H1 (cell line): ENCODE measurements around the gene WSCD2. TPM values are rescaled to one million over a fixed set of nuclear protein-coding genes. Genes with fewer than 3 reads are reported as not detected.
A peak's percentile ranks its signal among the peaks of the same experiment; 100 is the strongest.

ENCODE experiments used
- CTCF ChIA-PET: fragments of 300-600 bp; sonication (Branson Sonifier 250); formaldehyde crosslinking; loops from one replicate; lab custom pipeline; 2021; ENCODE audit not compliant: partially characterized antibody; lab: Charles Lee
- POLR2A ChIA-PET: fragments of 300-600 bp; sonication (Branson Sonifier 250); formaldehyde crosslinking; loops from one replicate; lab custom pipeline; 2021; ENCODE audit warnings: inconsistent platforms; ENCODE audit not compliant: partially characterized antibody; lab: Charles Lee
- DNase-seq, 2 experiments: peaks; one replicate each; pipeline versions ENCODE4 v3.0.0 to v3.0.0-alpha.2; 2010 to 2022; ENCODE audit warnings: low spot score in 2 of 2, low read depth in 1 of 2, mixed read lengths in 1 of 2
- FAIRE-seq: peaks from 2 replicates; lab custom pipeline; 2011; peaks lifted over from hg19 to GRCh38; lab: Jason Lieb, UNC
- H2AFZ ChIP-seq: 2 replicates; pipeline ENCODE4 v1.8.1; 2012; ENCODE audit warnings: low read length, inconsistent platforms
- H2AK5ac ChIP-seq: 2 replicates; pipeline ENCODE4 v1.6.1; 2013; ENCODE audit warnings: low read depth, low read length
- H2BK120ac ChIP-seq: replicated peaks from 2 replicates; pipeline ENCODE3; 2013; ENCODE audit warnings: low read depth, low read length, inconsistent platforms
- H2BK12ac ChIP-seq: 2 replicates; pipeline ENCODE4 v1.6.1; 2013; ENCODE audit warnings: low read depth, low read length
- H2BK15ac ChIP-seq: 2 replicates; pipeline ENCODE4 v1.6.1; 2013; ENCODE audit warnings: low read length
- H2BK20ac ChIP-seq: 2 replicates; pipeline ENCODE4 v1.6.1; 2013; ENCODE audit warnings: low read length
- H2BK5ac ChIP-seq: 2 replicates; pipeline ENCODE4 v1.6.1; 2013; ENCODE audit warnings: low read depth, low read length
- H3K14ac ChIP-seq: 2 replicates; pipeline ENCODE4 v1.6.1; 2013; ENCODE audit warnings: inconsistent platforms; ENCODE audit not compliant: insufficient read length
- H3K18ac ChIP-seq: 2 replicates; pipeline ENCODE4 v1.6.1; 2013; ENCODE audit warnings: low read length; ENCODE audit errors: extremely low read depth
- H3K23ac ChIP-seq: 2 replicates; pipeline ENCODE4 v1.6.1; 2013; ENCODE audit warnings: inconsistent platforms; ENCODE audit not compliant: insufficient read length
- H3K23me2 ChIP-seq: 2 replicates; pipeline ENCODE4 v1.6.1; 2013; ENCODE audit warnings: low read depth, low read length
- H3K27ac ChIP-seq: 2 replicates; pipeline ENCODE4 v1.6.1; 2011; ENCODE audit warnings: low read depth, low read length, inconsistent platforms
- H3K27me3 ChIP-seq, 4 experiments: replicated peaks in 1 of 4; 1 replicate in 1 of 4; 2 replicates in 3 of 4; pipeline versions ENCODE4 v1.6.1 to v1.8.1; 2011 to 2013; ENCODE audit warnings: low read length in 3 of 4, mild to moderate bottlenecking in 3 of 4, inconsistent platforms in 2 of 4, mixed read lengths in 2 of 4, moderate library complexity in 1 of 4; ENCODE audit not compliant: control insufficient read depth in 3 of 4, insufficient read depth in 3 of 4; ENCODE audit errors: extremely low read depth in 1 of 4
- H3K36me3 ChIP-seq, 4 experiments: 2 replicates each; pipeline versions ENCODE4 v1.6.1 to v1.8.1; 2011 to 2013; ENCODE audit warnings: mild to moderate bottlenecking in 4 of 4, low read length in 3 of 4, moderate library complexity in 2 of 4, control low read depth in 1 of 4, inconsistent platforms in 1 of 4; ENCODE audit not compliant: insufficient read depth in 4 of 4, control insufficient read depth in 2 of 4
- H3K4ac ChIP-seq: replicated peaks from 2 replicates; pipeline ENCODE3; 2013; ENCODE audit warnings: low read length, low read depth, mixed read lengths, inconsistent platforms; ENCODE audit not compliant: insufficient read length
- H3K4me1 ChIP-seq, 4 experiments: replicated peaks in 1 of 4; 1 replicate in 1 of 4; 2 replicates in 3 of 4; pipeline versions ENCODE4 v1.6.1 to v1.8.1; 2011 to 2013; ENCODE audit warnings: low read length in 3 of 4, inconsistent platforms in 2 of 4, mixed read lengths in 1 of 4; ENCODE audit not compliant: insufficient read depth in 4 of 4, control insufficient read depth in 3 of 4
- H3K4me2 ChIP-seq, 2 experiments: 2 replicates each; pipeline versions ENCODE4 v1.6.1 to v1.8.1; 2011 to 2013; ENCODE audit warnings: low read depth in 2 of 2, low read length in 2 of 2, control low read depth in 1 of 2, inconsistent platforms in 1 of 2, mild to moderate bottlenecking in 1 of 2; ENCODE audit not compliant: insufficient read depth in 1 of 2
- H3K4me3 ChIP-seq, 4 experiments: fragments of 200-600, 300-600 bp in 1 of 4; sonication (generic), shearing (Covaris generic), sonication (Bioruptor Twin) in 1 of 4; 2 replicates each; pipeline versions ENCODE4 v1.5.1 to v1.8.1; 2011 to 2016; ENCODE audit warnings: low read length in 4 of 4, low read depth in 3 of 4, control low read depth in 2 of 4, inconsistent platforms in 2 of 4, mild to moderate bottlenecking in 2 of 4, mixed read lengths in 1 of 4, moderate library complexity in 1 of 4; ENCODE audit not compliant: insufficient read depth in 2 of 4; ENCODE audit errors: extremely low read depth in 1 of 4
- H3K56ac ChIP-seq: replicated peaks from 2 replicates; pipeline ENCODE3; 2013; ENCODE audit warnings: low read depth, mild to moderate bottlenecking, mixed read lengths, low read length, inconsistent platforms; ENCODE audit not compliant: insufficient read length
- H3K79me1 ChIP-seq: 2 replicates; pipeline ENCODE4 v1.6.1; 2013; ENCODE audit warnings: low read depth, low read length, control low read depth
- H3K79me2 ChIP-seq, 2 experiments: 2 replicates each; pipeline versions ENCODE4 v1.6.1 to v1.8.1; 2012 to 2013; ENCODE audit warnings: low read length in 2 of 2, mild to moderate bottlenecking in 2 of 2, inconsistent platforms in 1 of 2; ENCODE audit not compliant: insufficient read depth in 2 of 2, control insufficient read depth in 1 of 2
- H3K9ac ChIP-seq, 4 experiments: replicated peaks in 1 of 4; 1 replicate in 1 of 4; 2 replicates in 3 of 4; pipeline versions ENCODE4 v1.6.1 to v1.8.1; 2011 to 2013; ENCODE audit warnings: low read depth in 3 of 4, low read length in 3 of 4, control low read depth in 2 of 4, mild to moderate bottlenecking in 2 of 4, moderate library complexity in 2 of 4, inconsistent platforms in 1 of 4; ENCODE audit errors: extremely low read depth in 1 of 4
- H3K9me3 ChIP-seq, 2 experiments: 2 replicates each; pipeline versions ENCODE4 v1.6.1 to v1.8.1; 2012 to 2013; ENCODE audit warnings: mild to moderate bottlenecking in 2 of 2, moderate library complexity in 2 of 2, control low read depth in 1 of 2, inconsistent platforms in 1 of 2, low read depth in 1 of 2, low read length in 1 of 2, mixed read lengths in 1 of 2; ENCODE audit not compliant: insufficient read depth in 2 of 2
- H4K20me1 ChIP-seq, 2 experiments: replicated peaks in 1 of 2; 2 replicates each; pipeline versions ENCODE3 to v1.8.1; 2011 to 2013; ENCODE audit warnings: inconsistent platforms in 2 of 2, low read length in 2 of 2, mild to moderate bottlenecking in 1 of 2; ENCODE audit not compliant: insufficient read depth in 2 of 2, control insufficient read depth in 1 of 2
- H4K5ac ChIP-seq: 2 replicates; pipeline ENCODE4 v1.6.1; 2013; ENCODE audit warnings: low read length, low read depth, mixed read lengths, inconsistent platforms; ENCODE audit not compliant: insufficient read length
- H4K8ac ChIP-seq: 2 replicates; pipeline ENCODE4 v1.8.0; 2013; ENCODE audit warnings: mild to moderate bottlenecking, moderate library complexity, low read length, inconsistent platforms; ENCODE audit not compliant: insufficient read depth; ENCODE audit errors: extremely low read depth
- H4K91ac ChIP-seq: replicated peaks from 2 replicates; pipeline ENCODE3; 2013; ENCODE audit warnings: low read length, mixed read lengths, inconsistent platforms; ENCODE audit not compliant: insufficient read length
- KDM1A ChIP-seq: fragments of 200-600, 300-600 bp; sonication (generic); IDR thresholded peaks from 2 replicates; pipeline ENCODE4 v1.7.1; 2016; ENCODE audit warnings: mild to moderate bottlenecking, low read length, borderline replicate concordance
- KDM4A ChIP-seq: IDR thresholded peaks from one replicate; pipeline ENCODE4 v1.7.1; 2012; ENCODE audit warnings: low read depth, mild to moderate bottlenecking, moderate library complexity, low read length, inconsistent platforms; ENCODE audit not compliant: severe bottlenecking
- WGBS, 2 experiments: shearing (Covaris generic) in 1 of 2; methylation state at CpG; one replicate each; pipeline versions ENCODE4 v1.1.6 to v1.1.7; 2013 to 2015; ENCODE audit warnings: low lambda C conversion rate in 2 of 2, mixed read lengths in 2 of 2, inconsistent platforms in 1 of 2, low coverage in 1 of 2, missing lambda C conversion rate in 1 of 2; ENCODE audit not compliant: insufficient replicate concordance in 2 of 2, insufficient coverage in 1 of 2, insufficient read length in 1 of 2; ENCODE audit errors: extremely low coverage in 1 of 2, missing lambda C conversion rate in 1 of 2; 5-methylcytosine and 5-hydroxymethylcytosine counted together
- polyA plus RNA-seq, 7 experiments: library from polyadenylated mRNA; depleted of rRNA in 3 of 7; stranded (reverse) in 5 of 7; unstranded in 2 of 7; fragments of >200 nt in 5 of 7; fragments of 200-250 nt in 2 of 7; gene quantifications; 1 replicate in 5 of 7; 2 replicates in 1 of 7; 4 replicates in 1 of 7; pipeline versions ENCODE4 v1.2.1 to v1.2.3, GENCODE V29; 2011 to 2013; ENCODE audit warnings: missing spikeins in 2 of 7, mixed read lengths in 2 of 7
- total RNA-seq: library from RNA; stranded (reverse); fragmentation: NEBNext Ultra II Directional; extraction: Animal tissue kit (Norgen Biotek cat#: 25700); gene quantifications from 2 replicates; pipeline ENCODE4 v1.2.1, GENCODE V29; 2021

WSCD2 gene
- total and polyA plus RNA-seq, 2 of the 8 experiments (the other 6 are each of a cell fraction or from before 2014, with no cell fraction given), result 1.3 to 2.2 TPM

DNA sequence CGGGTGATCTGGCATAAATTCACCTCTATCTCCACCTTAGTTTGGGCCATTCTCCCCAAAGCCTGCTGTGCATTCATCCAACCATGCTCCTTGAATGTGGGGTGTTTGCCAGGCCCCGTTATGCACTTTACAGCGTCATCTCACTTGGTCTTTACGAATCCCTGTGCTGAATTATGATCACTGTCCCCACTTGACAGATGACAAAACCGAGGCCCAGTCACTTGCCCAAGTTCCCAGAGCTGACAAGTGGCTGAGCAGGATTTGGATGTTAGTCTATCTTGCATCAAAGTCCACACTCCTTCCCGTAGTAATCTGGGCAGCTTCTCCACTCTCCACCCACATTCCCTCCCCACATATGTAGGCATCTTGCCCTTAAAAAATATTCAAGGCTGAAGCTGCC is 44.8 kb downstream of the WSCD2 start:
- DNase-seq (no peak), FAIRE-seq (no peak)
- ChIA-PET POLR2A (interaction anchor here (0.6 to 1.0 kb wide), 2 partner anchors 11 to 36 kb away, joined by 3 to 4 read pairs; no protein-coding TSS in a partner anchor), CTCF (interaction anchor here (0.6 to 4.0 kb wide), 9 partner anchors 9 to 321 kb away, joined by 3 to 14 read pairs (median 3); no protein-coding TSS in a partner anchor)
- Histone ChIP-seq H2BK20ac (peak overlapping the region; percentile 6), H2AFZ (no peak overlapping the region), H2BK5ac (0 out of 2 replicates have a peak overlapping the region, but pooled peaks have one; percentile 3), H4K8ac (no peak overlapping the region), H4K91ac (peak overlapping the region; percentile 5), H3K56ac (no peak overlapping the region), H4K5ac (no peak overlapping the region), H2AK5ac (no peak overlapping the region), H3K4me2 (no peak overlapping the region), H3K9me3 (peaks cover 0 to 4% of the 10 kb centered on the region in 2 experiments), H3K14ac (no peak overlapping the region), H3K18ac (peak overlapping the region; percentile 5; the same call in 1 of the 2 replicates), H3K36me3 (no peaks in the 10 kb centered on the region), H2BK12ac (peak overlapping the region; percentile 68; the same call in 1 of the 2 replicates), H3K79me2 (no peaks in the 10 kb centered on the region), H3K4me1 (peaks cover 3 to 18% (median 9%) of the 10 kb centered on the region in 4 experiments; a peak in 6 of 7 replicates), H3K27me3 (no peaks in the 10 kb centered on the region), H3K4me3 (no peak overlapping the region), H3K23me2 (no peaks in the 10 kb centered on the region), H2BK15ac (0 out of 2 replicates have a peak overlapping the region, but pooled peaks have one; percentile 31), H3K23ac (no peak overlapping the region), H2BK120ac (peak overlapping the region; percentile 44), H3K4ac (peak overlapping the region; percentile 85), H3K27ac (no peak overlapping the region), H3K9ac (no peak overlapping the region), H4K20me1 (no peaks in the 10 kb centered on the region), H3K79me1 (no peaks in the 10 kb centered on the region)
- 87% methylated on average over 6 of the region's 6 CpGs; no CpG with 5 or more reads in 1 of the 2 experiments for WGBS, 2 experiments
- peak; percentile 73 for TF ChIP-seq KDM1A
- TF ChIP-seq KDM4A, result no peak
